K562 (cell line): Measurements from ENCODE around the gene TNN. TPM values are rescaled to one million over a fixed set of nuclear protein-coding genes. Genes with fewer than 3 reads are reported as not detected.

Experiments used
- ATAC-seq: fragments of 200-7000 bp; cut with Tn5 transposase; 3 replicates; pipeline ENCODE4 v1.9.1; 2020; ENCODE audit warnings: moderate library complexity
- BruUV-seq: library from RNA; stranded (reverse); fragments of 400-500 nt; replicated peaks from 2 replicates; lab custom pipeline; 2021; lab: Mats Ljungman, UMichigan
- CTCF ChIA-PET: fragments of 300-600 bp; formaldehyde crosslinking; extraction: SDS; loops from one replicate; lab custom pipeline; 2021; ENCODE audit warnings: low intra/inter-chr PET ratio; lab: Yijun Ruan, JAX
- POLR2A ChIA-PET: fragments of 300-600, 350-650 bp; sonication (Branson Sonifier 250); formaldehyde crosslinking; extraction: SDS; loops from one replicate; lab custom pipeline; 2021; ENCODE audit warnings: antibody characterized with exemption, inconsistent platforms; lab: Yijun Ruan, JAX
- DNase-seq, 4 experiments: peaks; one replicate each; pipeline versions ENCODE4 v3.0.0 to v3.0.0-alpha.2; 2011 to 2018; ENCODE audit warnings: low spot score in 3 of 4, mixed read lengths in 3 of 4; ENCODE audit errors: extremely low read depth in 1 of 4
- FAIRE-seq: peaks from 2 replicates; lab custom pipeline; 2011; peaks lifted over from hg19 to GRCh38; lab: Jason Lieb, UNC
- H2AFZ ChIP-seq: 2 replicates; pipeline ENCODE4 v1.6.0; 2011; ENCODE audit warnings: low read depth, low read length, control low read depth, inconsistent platforms
- H3K27ac ChIP-seq: fragments of 200-600 bp; 3 replicates; pipeline ENCODE4 v1.8.0; 2011; ENCODE audit warnings: low read depth, mild to moderate bottlenecking, control low read depth, inconsistent platforms, low read length, moderate library complexity, mixed read lengths; ENCODE audit errors: extremely low read depth
- H3K27me3 ChIP-seq, 2 experiments: fragments of 300-600 bp in 1 of 2; 2 replicates in 1 of 2; 3 replicates in 1 of 2; pipeline versions ENCODE4 v1.6.0 to v1.8.0; 2011; ENCODE audit warnings: inconsistent platforms in 2 of 2, low read length in 2 of 2, mild to moderate bottlenecking in 1 of 2, mixed read lengths in 1 of 2, moderate library complexity in 1 of 2; ENCODE audit not compliant: control insufficient read depth in 2 of 2, insufficient read depth in 2 of 2
- H3K36me3 ChIP-seq: fragments of 300-600 bp; 3 replicates; pipeline ENCODE4 v1.8.0; 2011; ENCODE audit warnings: mild to moderate bottlenecking, low read length, inconsistent platforms; ENCODE audit not compliant: control insufficient read depth, insufficient read depth
- H3K4me1 ChIP-seq, 2 experiments: fragments of 200-600 bp in 1 of 2; replicated peaks in 1 of 2; 2 replicates in 1 of 2; 3 replicates in 1 of 2; pipeline versions ENCODE4 v1.5.1 to v1.8.0; 2011; ENCODE audit warnings: inconsistent platforms in 2 of 2, low read length in 2 of 2, mild to moderate bottlenecking in 1 of 2, mixed read lengths in 1 of 2, moderate library complexity in 1 of 2; ENCODE audit not compliant: control insufficient read depth in 2 of 2, insufficient read depth in 2 of 2
- H3K4me2 ChIP-seq: 2 replicates; pipeline ENCODE4 v1.6.1; 2011; ENCODE audit warnings: low read length, control low read depth, inconsistent platforms, mixed read lengths; ENCODE audit not compliant: insufficient read depth
- H3K4me3 ChIP-seq: fragments of 200-600 bp; sonication (generic), shearing (Covaris generic); 2 replicates; pipeline ENCODE4 v1.5.1; 2016; ENCODE audit warnings: control low read depth, inconsistent platforms
- H3K79me2 ChIP-seq: fragments of 200-600 bp; 3 replicates; pipeline ENCODE4 v1.8.0; 2011; ENCODE audit warnings: low read length, inconsistent platforms; ENCODE audit not compliant: control insufficient read depth, insufficient read depth
- H3K9ac ChIP-seq, 2 experiments: 2 replicates each; pipeline versions ENCODE4 v1.6.0 to v1.6.1; 2011; ENCODE audit warnings: low read depth in 2 of 2, low read length in 2 of 2, control low read depth in 1 of 2, inconsistent platforms in 1 of 2, mild to moderate bottlenecking in 1 of 2, mixed read lengths in 1 of 2; ENCODE audit not compliant: insufficient read depth in 1 of 2
- H3K9me1 ChIP-seq: one replicate; pipeline ENCODE4 v1.6.0; 2011; ENCODE audit warnings: inconsistent platforms, mild to moderate bottlenecking, low read length, moderate library complexity; ENCODE audit not compliant: control insufficient read depth, insufficient read depth
- H3K9me3 ChIP-seq: replicated peaks from 2 replicates; pipeline ENCODE4 v1.5.1; 2011; ENCODE audit warnings: low read depth, low read length, inconsistent platforms; ENCODE audit not compliant: control insufficient read depth, insufficient read depth
- H4K20me1 ChIP-seq: replicated peaks from 2 replicates; pipeline ENCODE4 v1.6.1; 2011; ENCODE audit warnings: low read length, inconsistent platforms, mixed read lengths; ENCODE audit not compliant: control insufficient read depth, insufficient read depth
- CTCFL ChIP-seq: IDR thresholded peaks from 2 replicates; pipeline ENCODE4 v1.6.1; 2011; ENCODE audit warnings: borderline replicate concordance, low read depth, mild to moderate bottlenecking, moderate library complexity, low read length; ENCODE audit not compliant: insufficient read depth, poor library complexity, severe bottlenecking
- PCBP2 ChIP-seq: fragments of 200-400 bp; formaldehyde crosslinking; IDR thresholded peaks from 2 replicates; pipeline ENCODE4 v1.6.1; 2018; ENCODE audit warnings: low read length, low read depth, mild to moderate bottlenecking, moderate library complexity; ENCODE audit not compliant: poor library complexity, severe bottlenecking
- ZNF24 ChIP-seq: fragments of 450-650 bp; IDR thresholded peaks from 2 replicates; pipeline ENCODE4 v1.6.1; 2016
- WGBS: fragments of 100-300 bp; shearing (Covaris generic); methylation state at CpG from one replicate; pipeline ENCODE4 v1.1.6; 2016; ENCODE audit warnings: low coverage, mixed read lengths; ENCODE audit not compliant: insufficient coverage; ENCODE audit errors: missing lambda C conversion rate; 5-methylcytosine and 5-hydroxymethylcytosine counted together
- in situ Hi-C: fragments of 300-500 bp; cut with MboI; formaldehyde crosslinking; loops from 4 replicates; pipeline ENCODE4 v1.15.0; 2018; ENCODE audit warnings: inconsistent platforms, mixed read lengths
- intact Hi-C: fragments of 100-400 bp; cut with micrococcal nuclease; formaldehyde crosslinking; loops from 2 replicates; pipeline ENCODE4 v1.14.2; 2022
- polyA plus RNA-seq, 8 experiments: library from polyadenylated mRNA; depleted of rRNA in 4 of 8; stranded (reverse) in 5 of 8; unstranded in 3 of 8; fragments of >200 nt; fragmentation: Nextera tagmentation in 2 of 8; fragmentation: Illumina TruSeq in 1 of 8; extraction: Ambion mirVana in 2 of 8; extraction: Trizol in 1 of 8; gene quantifications; 2 replicates each; pipeline versions ENCODE4 v1.2.1 to v1.2.3, GENCODE V29; 2011 to 2014; ENCODE audit warnings: inconsistent platforms in 1 of 8, missing spikeins in 1 of 8
- total RNA-seq, 7 experiments: library from RNA; depleted of rRNA in 6 of 7; stranded (reverse); fragments of >200 nt in 6 of 7; fragmentation: Illumina TruSeq in 2 of 7; extraction: Trizol in 2 of 7; gene quantifications; 2 replicates each; pipeline versions ENCODE4 v1.2.1 to v1.2.3, GENCODE V29; 2011 to 2021; ENCODE audit warnings: low replicate concordance in 1 of 7
- TF ChIP-seq, protein P1 (sequence below): fragments of 450-650 bp; IDR thresholded peaks from 2 replicates; pipeline ENCODE4 v1.6.1; 2014; ENCODE audit warnings: low read depth, mild to moderate bottlenecking, moderate library complexity, borderline replicate concordance

TNN gene
- total and polyA plus RNA-seq, 9 of the 15 experiments (the other 6 are each of a cell fraction or from before 2014, with no cell fraction given): 0.01 to 0.09 (median 0.07) TPM; not detected in 4

DNA sequence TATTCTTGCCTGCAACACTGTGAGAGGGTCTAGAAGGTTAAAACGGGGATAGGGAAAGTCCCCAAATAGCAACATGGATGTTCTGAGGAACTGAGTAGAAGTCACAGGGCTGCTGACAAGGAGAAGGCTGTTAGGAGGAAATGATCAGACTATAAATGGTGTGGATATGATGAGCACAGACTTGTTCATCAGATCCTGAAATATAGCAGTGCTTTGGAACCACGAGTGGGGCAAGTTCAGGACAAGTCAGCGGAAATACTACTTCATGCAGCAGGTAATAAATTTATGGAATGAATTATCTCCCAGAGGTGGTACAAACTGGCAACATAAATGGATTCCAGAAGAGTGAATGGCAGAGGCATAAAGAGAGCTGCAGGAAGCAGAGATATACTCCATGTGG is 128.2 kb downstream of the TNN start:
- H3K4me3 ChIP-seq: no peak overlapping the region
- no peak overlapping the region for H3K27ac ChIP-seq
- no peak overlapping the region for H2AFZ ChIP-seq
- CTCF ChIA-PET: no interaction called here
- no peaks in the 10 kb centered on the region for H3K9me3 ChIP-seq
- TF ChIP-seq CTCFL (no peak), PCBP2 (no peak), ZNF24 (no peak)
- TF ChIP-seq, protein P1, sequence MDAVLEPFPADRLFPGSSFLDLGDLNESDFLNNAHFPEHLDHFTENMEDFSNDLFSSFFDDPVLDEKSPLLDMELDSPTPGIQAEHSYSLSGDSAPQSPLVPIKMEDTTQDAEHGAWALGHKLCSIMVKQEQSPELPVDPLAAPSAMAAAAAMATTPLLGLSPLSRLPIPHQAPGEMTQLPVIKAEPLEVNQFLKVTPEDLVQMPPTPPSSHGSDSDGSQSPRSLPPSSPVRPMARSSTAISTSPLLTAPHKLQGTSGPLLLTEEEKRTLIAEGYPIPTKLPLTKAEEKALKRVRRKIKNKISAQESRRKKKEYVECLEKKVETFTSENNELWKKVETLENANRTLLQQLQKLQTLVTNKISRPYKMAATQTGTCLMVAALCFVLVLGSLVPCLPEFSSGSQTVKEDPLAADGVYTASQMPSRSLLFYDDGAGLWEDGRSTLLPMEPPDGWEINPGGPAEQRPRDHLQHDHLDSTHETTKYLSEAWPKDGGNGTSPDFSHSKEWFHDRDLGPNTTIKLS: no peak
- BruUV-seq: no TSS peak
- ATAC-seq (no peak), DNase-seq (no peak), FAIRE-seq (no peak)
- H3K79me2 ChIP-seq: peaks cover 8% of the 10 kb centered on the region; the same call in 1 of the 3 replicates
- intact Hi-C loops: no loop called here
- H3K4me1 ChIP-seq: peaks cover 6 to 10% of the 10 kb centered on the region in 2 experiments; a peak in 4 of 5 replicates
- H4K20me1 ChIP-seq: no peaks in the 10 kb centered on the region
- 9% methylated on average over 3 of the region's 3 CpGs for WGBS
- H3K9me1 ChIP-seq: no peaks in the 10 kb centered on the region
- in situ Hi-C loops: no loop called here
- no peaks in the 10 kb centered on the region for H3K36me3 ChIP-seq
- no peak overlapping the region for H3K9ac ChIP-seq
- POLR2A ChIA-PET: interaction anchor here (0.6 to 0.7 kb wide), 2 partner anchors 17 to 614 kb away, joined by 3 read pairs; no protein-coding TSS in a partner anchor
- no peak overlapping the region for H3K4me2 ChIP-seq
- peaks cover 13 to 15% of the 10 kb centered on the region in 2 experiments for H3K27me3 ChIP-seq
